Measurements from ENCODE around the gene UPK1B.
"Not testable (repeated sequence)": the region's sequence is repeated elsewhere in the genome, so short reads cannot be mapped to it uniquely, and the experiment has no call there.

UPK1B gene

GRCh38 chr3:119173325-119173724 is at the start of gene UPK1B:
TSS of gene UPK1B (plus strand) at chr3:119173598. CDS start at chr3:119186742, 13,144 bp downstream.
- no peak for DNase-seq (ENCODE audit: low read depth in 2 of 2)

- DNase-seq (ENCODE audit: low read depth in 2 of 2), result no peak
Measured at GRCh38 chr3:119125342-119125741, 48.1 kb upstream of the UPK1B start.

GRCh38 chr3:119125742-119126504 is 47.5 kb upstream of the UPK1B start:
- DNase-seq (ENCODE audit: low read depth in 2 of 2), result no peak

GRCh38 chr3:119130291-119130690 is 43.1 kb upstream of the UPK1B start:
- not testable (repeated sequence) for DNase-seq (ENCODE audit: low read depth in 2 of 2)

- not testable (repeated sequence) for DNase-seq (ENCODE audit: low read depth in 2 of 2)
Measured at GRCh38 chr3:119132291-119132690, 41.1 kb upstream of the UPK1B start.

- DNase-seq (ENCODE audit: low read depth in 2 of 2), result not testable (repeated sequence)
Measured at GRCh38 chr3:119139360-119139759, 34.0 kb upstream of the UPK1B start.

DNA sequence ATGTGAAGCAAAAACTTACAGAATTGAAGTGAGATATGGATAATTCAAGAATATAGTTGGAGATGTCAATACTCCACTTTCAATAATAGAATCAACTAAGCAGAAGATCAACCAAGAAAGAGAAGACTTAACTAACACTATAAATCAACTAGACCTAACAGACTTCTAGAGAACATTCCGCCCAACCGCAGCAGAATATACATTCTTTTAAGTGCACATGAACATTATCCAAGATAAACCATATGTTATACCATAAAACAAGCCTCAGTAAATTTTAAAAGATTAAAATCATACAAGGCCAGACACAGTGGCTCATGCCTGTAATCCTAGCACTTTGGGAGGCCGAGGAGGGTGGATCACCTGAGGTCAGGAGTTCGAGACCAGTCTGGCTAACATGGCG is 32.9 kb upstream of the UPK1B start:
- no peak for DNase-seq (ENCODE audit: low read depth in 2 of 2)

DNA sequence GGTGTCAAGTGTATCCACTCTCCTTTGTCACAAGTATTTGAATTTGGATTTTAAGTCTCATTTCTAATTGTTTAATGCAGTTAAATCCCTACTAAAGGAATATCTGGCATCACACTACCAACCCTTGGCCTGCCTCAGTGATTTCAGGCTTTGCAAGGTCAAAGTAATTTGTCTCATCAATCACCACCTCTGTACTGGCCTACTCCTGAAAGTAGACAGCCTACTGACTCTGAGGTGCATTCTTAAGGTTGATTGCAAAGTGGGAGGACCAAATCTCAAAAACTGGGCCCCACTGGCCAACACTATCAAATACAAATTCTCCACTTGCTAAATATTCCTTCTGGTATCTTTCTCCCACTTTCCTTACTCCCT is 28.3 kb upstream of the UPK1B start:
- DNase-seq (ENCODE audit: low read depth in 2 of 2), result no peak

- no peak for DNase-seq (ENCODE audit: low read depth in 2 of 2)
Measured at GRCh38 chr3:119145500-119146167, 27.8 kb upstream of the UPK1B start, which contains the start of gene TEX55. TSS of gene TEX55 (plus strand) at chr3:119146165. CDS start at chr3:119146190, 25 bp downstream.

- no peak for DNase-seq (ENCODE audit: low read depth in 2 of 2)
Measured at GRCh38 chr3:119146578-119147375, 26.6 kb upstream of the UPK1B start.

DNA sequence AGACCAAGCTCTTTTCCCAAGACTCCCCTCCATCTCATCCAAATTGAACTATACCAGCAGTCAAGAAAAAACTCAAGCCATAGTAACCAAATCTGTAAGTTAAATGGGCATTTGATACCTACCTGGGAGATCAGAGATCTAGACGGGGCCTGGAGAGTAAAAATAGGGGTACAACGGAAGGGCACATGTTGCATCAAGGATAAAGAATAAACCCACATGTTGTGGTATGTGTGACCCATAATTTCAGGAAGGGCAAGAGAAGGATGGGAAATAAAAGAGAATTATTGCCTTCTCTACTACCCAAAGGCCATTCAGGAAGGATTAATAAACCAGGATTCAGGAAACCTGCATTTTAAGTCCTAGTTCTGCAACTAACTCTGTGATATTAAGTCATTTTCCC is 25.9 kb upstream of the UPK1B start:
- no peak for DNase-seq (ENCODE audit: low read depth in 2 of 2)

DNA sequence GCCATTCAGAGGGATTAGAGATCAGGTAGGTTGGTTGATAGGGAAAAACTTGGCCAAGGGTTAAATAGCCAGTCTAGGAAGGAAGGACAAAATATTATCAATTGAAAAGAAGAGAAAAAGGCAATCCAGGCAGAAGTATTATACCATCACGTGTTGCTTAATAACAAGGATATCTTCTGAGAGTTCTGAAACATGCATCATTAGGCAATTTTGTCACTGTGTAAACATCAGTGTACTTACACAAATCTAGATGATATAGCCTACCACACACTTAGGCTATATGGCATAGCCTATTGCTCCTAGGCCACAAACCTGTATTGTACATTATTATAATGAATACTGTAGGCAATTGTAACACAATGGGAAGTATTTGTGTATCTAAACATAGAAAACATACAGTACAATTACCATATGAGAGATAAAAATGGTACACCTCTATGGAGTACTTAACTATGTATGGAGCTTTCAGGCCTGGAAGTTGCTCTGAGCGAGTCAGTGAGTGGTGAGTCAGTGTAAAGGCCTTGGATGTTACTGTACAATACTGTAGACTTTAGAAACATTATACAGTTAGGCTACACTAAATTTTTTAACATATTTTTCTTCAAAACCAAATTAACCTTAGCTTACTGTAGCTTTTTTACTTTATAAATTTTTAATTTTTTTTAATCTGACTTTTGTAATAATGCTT is 24.8 kb upstream of the UPK1B start:
- no peak for DNase-seq (ENCODE audit: low read depth in 2 of 2)

GRCh38 chr3:119149484-119149883 is 23.9 kb upstream of the UPK1B start:
- DNase-seq (ENCODE audit: low read depth in 2 of 2), result no peak

DNA sequence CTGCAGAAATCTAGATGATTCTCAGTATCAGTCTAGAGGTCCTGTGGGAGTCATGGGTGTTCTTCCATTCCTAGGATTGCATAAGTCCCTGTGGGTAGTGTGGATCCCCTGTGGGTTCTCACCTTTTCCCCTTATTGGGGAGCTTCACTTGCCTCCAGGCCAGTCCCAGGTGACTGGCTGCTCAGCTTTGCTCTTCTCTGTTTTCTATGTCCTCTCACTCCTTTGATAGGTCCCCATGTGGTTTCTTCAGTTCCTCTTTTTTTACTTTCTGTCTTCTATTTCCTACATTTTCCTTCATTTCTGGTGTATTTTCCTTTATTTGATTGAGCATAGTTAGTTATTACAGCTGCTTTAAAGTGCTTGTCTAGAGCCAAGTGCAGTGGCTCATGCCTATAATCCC is 16.5 kb upstream of the UPK1B start:
- DNase-seq (ENCODE audit: low read depth in 2 of 2), result no peak

GRCh38 chr3:119157971-119158370 is 15.4 kb upstream of the UPK1B start:
- DNase-seq (ENCODE audit: low read depth in 2 of 2), result no peak

DNA sequence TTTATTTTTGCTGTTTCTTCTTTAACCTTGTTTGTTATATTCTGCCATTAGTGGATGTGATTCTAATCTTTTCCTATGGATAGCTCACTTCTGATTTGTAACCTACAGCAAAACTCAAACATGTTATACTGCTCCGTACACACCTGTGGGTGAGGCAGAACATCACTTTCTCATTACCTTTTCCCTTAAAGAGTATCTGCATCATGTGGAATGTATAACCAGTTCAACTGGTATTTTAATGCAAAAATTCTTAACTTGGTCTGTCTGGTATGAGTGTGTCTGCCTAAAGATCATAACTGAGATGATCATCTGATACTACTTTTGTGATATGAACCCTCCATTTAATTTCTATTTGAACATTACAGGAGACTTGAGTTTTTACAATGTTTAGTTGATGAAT is 13.0 kb upstream of the UPK1B start:
- no peak for DNase-seq (ENCODE audit: low read depth in 2 of 2)

DNA sequence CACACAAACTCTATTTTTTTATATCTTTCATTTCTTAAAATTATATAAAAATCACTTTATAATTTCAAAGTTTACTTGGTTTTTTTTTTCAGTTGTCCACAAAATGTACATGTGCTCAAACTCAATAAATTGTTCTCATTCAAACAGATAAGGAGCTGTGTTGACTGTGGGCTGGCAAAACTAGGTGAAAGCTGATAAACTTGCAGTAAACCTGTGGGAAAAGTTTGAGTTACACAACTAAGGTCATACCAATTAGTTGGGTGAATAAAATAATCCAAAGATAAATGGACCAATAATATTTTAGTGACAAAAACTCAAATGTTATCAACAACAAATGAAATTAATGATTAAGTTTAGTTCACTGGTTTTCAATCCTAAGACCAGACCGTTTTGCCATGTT is 12.6 kb upstream of the UPK1B start:
- no peak for DNase-seq (ENCODE audit: low read depth in 2 of 2)

DNA sequence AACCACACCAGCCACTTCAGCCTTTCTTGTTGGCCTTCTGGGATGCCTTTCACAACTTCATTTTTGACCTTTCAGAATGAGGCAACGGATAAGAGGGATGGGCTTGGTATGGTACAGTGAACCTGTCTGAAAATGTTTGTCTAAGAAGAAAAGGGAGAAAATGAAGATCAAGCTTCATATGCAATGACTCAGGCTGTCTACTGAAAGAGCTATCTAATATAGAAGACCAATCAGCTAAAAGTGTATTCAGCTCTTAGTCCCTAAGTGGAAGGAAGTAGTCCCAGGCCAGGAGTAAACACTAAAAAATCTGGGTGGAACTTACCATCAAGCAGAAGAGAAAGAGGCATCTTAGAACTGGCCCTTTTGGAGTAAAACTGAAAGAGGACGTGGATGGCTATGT is 12.2 kb upstream of the UPK1B start:
- no peak for DNase-seq (ENCODE audit: low read depth in 2 of 2)

GRCh38 chr3:119164745-119165144 is 8.7 kb upstream of the UPK1B start:
- DNase-seq (ENCODE audit: low read depth in 2 of 2), result not testable (repeated sequence)

DNA sequence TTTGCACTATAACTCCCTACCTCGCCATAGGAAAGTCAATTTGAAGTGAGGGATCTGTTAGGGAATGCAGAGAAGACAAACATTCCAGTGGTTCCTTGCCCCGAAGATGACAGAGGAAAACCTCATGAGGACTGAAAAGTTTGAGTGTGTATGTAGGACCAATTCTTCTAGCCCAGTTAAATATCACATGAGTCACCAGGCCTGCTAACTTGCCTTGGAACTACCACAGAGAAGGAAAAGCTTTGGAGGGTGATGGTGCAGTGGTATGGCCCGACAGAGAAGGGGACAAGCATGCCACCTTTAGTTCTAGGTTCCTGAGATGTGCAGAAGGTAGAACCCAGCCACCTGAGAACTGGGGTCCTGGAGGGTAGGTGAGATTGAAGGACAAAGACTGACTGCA is 2.6 kb upstream of the UPK1B start:
- no peak for DNase-seq (ENCODE audit: low read depth in 2 of 2)

DNA sequence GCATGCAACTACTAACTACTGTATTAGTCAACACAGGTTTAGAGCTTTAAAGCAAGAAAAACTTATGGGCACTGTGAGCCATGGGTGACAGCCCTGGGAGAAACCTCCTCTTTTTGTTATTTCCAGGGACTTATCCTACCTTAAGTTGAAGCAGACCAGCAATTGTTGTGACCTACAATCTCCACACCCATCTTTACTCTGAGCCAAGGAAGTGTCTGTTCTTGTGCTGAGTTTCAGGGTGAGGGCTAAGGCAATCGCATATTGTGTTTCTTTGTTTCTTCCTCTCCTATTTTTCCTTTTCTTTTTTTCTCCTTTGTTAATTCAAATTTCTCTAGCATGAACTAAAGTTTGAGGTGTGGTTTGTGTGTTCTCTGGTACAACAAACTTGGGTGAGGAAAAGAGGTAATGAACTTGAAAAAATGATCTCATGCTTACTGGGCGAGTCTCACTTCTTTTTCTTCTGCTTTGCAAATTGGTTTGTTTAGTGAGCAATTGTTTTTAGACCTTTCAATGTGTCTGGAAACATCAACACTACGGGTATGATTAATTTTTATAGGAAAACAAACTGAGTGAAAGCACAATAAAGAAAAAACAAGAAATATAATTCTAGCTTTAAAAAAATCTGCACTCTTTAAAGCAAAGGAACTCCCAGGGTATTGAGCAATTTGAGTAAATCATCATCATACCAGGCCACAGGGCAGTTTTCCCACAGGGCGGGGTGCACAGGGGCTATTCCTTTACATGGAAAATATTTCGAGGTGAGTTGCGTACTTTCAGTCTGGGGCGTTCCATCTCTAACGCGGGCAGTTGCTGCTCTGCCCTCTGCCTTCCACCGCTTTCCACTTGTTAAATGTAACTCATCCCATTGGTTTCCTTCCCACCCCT is 2.7 kb downstream of the UPK1B start:
- no peak for DNase-seq (ENCODE audit: low read depth in 2 of 2)

All from stimulated activated CD8-positive, alpha-beta memory T cell treated with anti-CD3 and anti-CD28 coated beads, Interleukin-7, amount 100 ng/mL, for 1 hour (primary cell).